Stimulated activated naive B cell treated with anti-CD40 and anti-IgM and Interleukin-4, amounts not matched to agents 10 μg/mL and 1 μg/mL and 100 μg/mL, for 72 hours (primary cell): ENCODE results near the gene NUDT6.
"Not testable (repeated sequence)": the region's sequence is repeated elsewhere in the genome, so short reads cannot be mapped to it uniquely, and the experiment has no call there.

Experiments
- ATAC-seq, 2 donors: fragments of 150-1000 bp; cut with Tn5 transposase; replicated peaks; 2 replicates each; pipeline ENCODE4 v1.10.0; 2021; ENCODE audit warnings: moderate library complexity in 1 of 2
- DNase-seq: peaks from one replicate; pipeline ENCODE4 v3.0.0; 2021
- H3K27ac Mint-ChIP-seq: one replicate; pipeline ENCODE4 v1.8.0; 2022; ENCODE audit warnings: mild to moderate bottlenecking, mixed read lengths
- H3K27me3 Mint-ChIP-seq, 2 donors: one replicate each; pipeline ENCODE4 v1.8.0; 2022; ENCODE audit warnings: mixed read lengths in 2 of 2
- H3K36me3 Mint-ChIP-seq, 2 donors: one replicate each; pipeline ENCODE4 v1.8.0; 2022; ENCODE audit warnings: mixed read lengths in 2 of 2, mild to moderate bottlenecking in 1 of 2
- H3K4me1 Mint-ChIP-seq, 2 donors: one replicate each; pipeline ENCODE4 v1.8.0; 2022; ENCODE audit warnings: mixed read lengths in 2 of 2, mild to moderate bottlenecking in 1 of 2
- H3K4me3 Mint-ChIP-seq, 2 donors: one replicate each; pipeline ENCODE4 v1.8.0; 2022; ENCODE audit warnings: mild to moderate bottlenecking in 2 of 2, mixed read lengths in 2 of 2, moderate library complexity in 1 of 2
- H3K9me3 Mint-ChIP-seq, 2 donors: one replicate each; pipeline ENCODE4 v1.8.0; 2022; ENCODE audit warnings: mixed read lengths in 2 of 2, mild to moderate bottlenecking in 1 of 2

NUDT6 gene

DNA sequence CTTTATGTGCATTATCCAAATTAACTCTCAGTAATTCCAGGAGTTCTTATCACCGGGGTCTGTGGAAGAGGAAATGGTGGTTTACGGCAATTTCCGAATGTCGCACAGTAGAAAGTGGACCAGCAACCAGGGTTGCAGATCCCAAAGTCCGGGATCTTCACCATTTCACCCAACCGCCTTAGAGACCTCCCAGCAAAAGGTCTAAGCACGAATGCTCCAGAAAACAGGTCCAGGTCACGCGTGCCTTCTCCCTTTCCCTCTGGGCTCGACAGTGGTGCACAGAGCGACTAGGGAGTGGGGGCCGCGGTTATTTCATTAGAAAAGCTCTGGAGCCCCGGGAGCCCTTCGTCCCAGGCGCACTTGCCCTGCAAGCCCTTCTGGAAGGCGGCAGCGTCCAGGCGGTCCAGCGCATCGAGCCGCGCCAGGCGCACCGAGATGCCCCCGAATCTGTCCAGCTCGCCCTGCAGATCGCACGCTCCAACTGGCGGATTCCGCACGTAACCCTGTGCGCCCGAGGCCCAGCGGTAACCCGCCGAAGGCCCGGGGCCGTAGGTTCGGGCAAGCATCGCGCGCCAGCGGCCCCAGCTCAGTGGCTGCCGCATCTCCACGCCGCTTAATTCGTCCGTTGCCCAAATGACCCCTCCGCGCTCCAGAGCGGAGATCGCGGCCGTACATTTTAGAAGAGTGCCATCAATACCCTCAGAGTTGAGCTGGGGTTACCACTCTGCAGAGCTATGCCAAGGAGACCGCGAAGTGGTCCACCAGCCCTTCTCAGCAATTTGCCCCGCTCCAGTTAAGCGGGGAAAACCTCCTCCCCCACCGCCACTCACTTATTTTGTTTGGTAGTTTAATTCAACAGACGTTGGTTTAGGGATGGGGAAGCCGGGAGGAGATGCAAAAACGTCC lies at the start of gene NUDT6:
Gene NUDT6 (minus strand): TSS at position 627 of the 906 bp plus-strand sequence. CDS start 25 bp downstream, at position 602.
- Mint-ChIP-seq H3K4me1 (no peaks in the 10 kb centered on the region), H3K27ac (peak within 1 kb of the TSS; percentile 96), H3K36me3 (no peaks in the 10 kb centered on the region), H3K27me3 (no peaks in the 10 kb centered on the region), H3K4me3 (peak within 1 kb of the TSS; percentile 96 to 99), H3K9me3 (no peaks in the 10 kb centered on the region)
- ATAC-seq, result peak; percentile 65 to 71
- peak; percentile 30 for DNase-seq

DNA sequence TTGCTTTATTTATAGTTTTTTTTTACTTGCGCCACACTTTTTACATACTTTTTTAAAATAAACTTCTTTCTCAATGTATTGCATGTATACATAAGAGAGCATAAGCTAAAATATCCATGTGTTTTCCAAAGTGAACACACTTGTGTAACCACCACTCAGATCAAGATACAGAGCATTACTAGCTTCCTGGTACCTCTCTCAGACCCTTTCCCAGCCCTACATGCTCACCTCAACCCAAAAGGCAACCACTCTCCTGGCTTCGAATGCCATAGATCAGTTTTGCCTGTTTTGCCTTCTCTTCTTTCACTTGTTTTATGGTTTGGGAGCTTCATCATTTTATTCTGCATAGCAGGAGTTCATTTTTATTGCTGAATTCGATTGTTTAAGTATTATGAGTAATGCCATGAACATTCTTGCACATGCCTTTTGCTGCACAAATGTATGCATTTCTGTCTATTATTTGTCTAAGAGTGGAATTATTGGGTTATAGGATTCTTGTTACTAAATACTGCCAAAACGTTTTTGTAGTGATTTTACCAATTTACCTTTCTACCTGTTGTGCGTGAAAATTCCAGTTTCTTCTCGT lies 45.9 kb upstream of the NUDT6 start:
- no peak overlapping the region for H3K4me3 Mint-ChIP-seq
- no peaks in the 10 kb centered on the region for H3K9me3 Mint-ChIP-seq
- DNase-seq (no peak), ATAC-seq (no peak)
- H3K27me3 Mint-ChIP-seq, result no peaks in the 10 kb centered on the region
- peaks cover 0 to 3% of the 10 kb centered on the region in 2 donors for H3K4me1 Mint-ChIP-seq
- H3K36me3 Mint-ChIP-seq, result peaks cover 6 to 10% of the 10 kb centered on the region in 2 donors
- no peak overlapping the region for H3K27ac Mint-ChIP-seq

DNA sequence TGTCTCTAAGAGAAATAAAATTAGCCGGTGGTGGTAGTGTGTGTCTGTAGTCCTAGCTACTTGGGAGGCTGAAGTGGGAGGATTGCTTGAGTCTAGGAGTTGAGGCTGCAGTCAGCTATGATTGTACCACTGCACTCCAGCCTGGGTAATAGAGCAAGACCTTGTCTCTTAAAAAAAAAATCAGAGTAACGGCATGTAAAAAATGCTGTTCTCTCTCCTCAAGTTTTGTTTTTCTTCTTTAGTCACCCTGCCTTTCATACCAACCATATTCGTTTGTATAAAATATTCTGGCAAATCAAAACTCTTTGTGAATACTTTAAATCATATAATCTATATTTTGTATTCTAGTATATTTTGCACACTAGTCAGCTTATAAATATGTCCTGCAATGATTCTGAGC lies 44.8 kb upstream of the NUDT6 start:
- Mint-ChIP-seq H3K27me3 (no peaks in the 10 kb centered on the region), H3K9me3 (no peaks in the 10 kb centered on the region)
- DNase-seq, result no peak

GRCh38 chr4:122966201-122966600 lies 43.8 kb upstream of the NUDT6 start:
- no peaks in the 10 kb centered on the region for H3K9me3 Mint-ChIP-seq
- H3K4me1 Mint-ChIP-seq, result peaks cover 0 to 3% of the 10 kb centered on the region in 2 donors
- H3K27me3 Mint-ChIP-seq, result no peaks in the 10 kb centered on the region
- H3K27ac Mint-ChIP-seq, result no peak overlapping the region
- ATAC-seq (no peak), DNase-seq (no peak)
- no peak overlapping the region for H3K4me3 Mint-ChIP-seq
- peaks cover 7 to 22% of the 10 kb centered on the region in 2 donors for H3K36me3 Mint-ChIP-seq

More for the DNA sequence above, 44.8 kb upstream of the NUDT6 start:
- ATAC-seq, result no peak
- Mint-ChIP-seq H3K4me1 (peaks cover 0 to 3% of the 10 kb centered on the region in 2 donors), H3K36me3 (peaks cover 7 to 16% of the 10 kb centered on the region in 2 donors), H3K4me3 (no peak overlapping the region), H3K27ac (no peak overlapping the region)

DNA sequence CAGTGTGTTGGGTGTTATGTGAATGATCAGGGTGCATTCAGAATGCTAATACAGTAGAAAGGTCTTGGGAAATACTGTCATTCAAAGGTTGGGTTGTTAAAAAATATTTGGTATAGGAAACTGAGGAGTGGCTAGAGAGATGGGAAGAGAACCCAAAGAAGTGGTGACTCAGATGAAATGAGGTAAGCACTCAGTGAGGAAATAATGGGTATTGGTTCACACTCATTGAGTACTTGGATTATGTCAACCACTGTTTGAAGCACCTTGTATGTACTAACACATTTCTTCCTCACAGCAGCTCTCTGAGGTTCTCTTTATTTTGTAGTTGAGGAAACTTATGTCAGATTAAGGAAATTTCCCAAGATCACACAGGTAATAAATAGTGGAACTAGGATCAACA lies 40.8 kb upstream of the NUDT6 start:
- Mint-ChIP-seq H3K9me3 (no peaks in the 10 kb centered on the region), H3K27ac (no peak overlapping the region), H3K4me3 (no peak overlapping the region), H3K36me3 (peaks cover 7 to 23% of the 10 kb centered on the region in 2 donors), H3K27me3 (no peaks in the 10 kb centered on the region), H3K4me1 (no peaks in the 10 kb centered on the region)
- no peak for DNase-seq
- no peak for ATAC-seq

DNA sequence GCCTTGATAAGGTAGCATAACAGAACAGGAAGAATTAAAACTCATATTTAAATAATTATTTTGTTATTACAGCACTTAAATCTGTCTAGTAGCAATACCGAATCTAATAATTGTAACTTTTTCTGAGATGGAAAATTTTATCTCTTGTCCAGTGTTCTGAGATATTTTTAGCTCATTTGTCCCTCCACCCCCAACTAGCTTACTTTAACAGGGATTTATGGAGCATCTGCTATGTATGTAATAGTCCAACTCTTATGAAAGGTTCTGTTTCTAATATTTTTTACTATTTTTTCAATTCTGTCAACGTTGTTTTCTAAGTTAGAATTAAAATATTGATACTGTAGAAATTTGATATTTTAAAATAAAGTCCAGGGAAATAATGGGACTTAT lies 38.2 kb upstream of the NUDT6 start:
- Mint-ChIP-seq H3K27me3 (no peaks in the 10 kb centered on the region), H3K4me1 (no peaks in the 10 kb centered on the region), H3K4me3 (no peak overlapping the region), H3K36me3 (peaks cover 4 to 23% of the 10 kb centered on the region in 2 donors), H3K27ac (no peak overlapping the region), H3K9me3 (no peaks in the 10 kb centered on the region)
- no peak for DNase-seq
- no peak for ATAC-seq

GRCh38 chr4:122959981-122960610 lies 37.7 kb upstream of the NUDT6 start:
- peaks cover 4 to 22% of the 10 kb centered on the region in 2 donors for H3K36me3 Mint-ChIP-seq
- no peak overlapping the region for H3K27ac Mint-ChIP-seq
- H3K4me1 Mint-ChIP-seq, result no peaks in the 10 kb centered on the region
- H3K27me3 Mint-ChIP-seq, result no peaks in the 10 kb centered on the region
- H3K9me3 Mint-ChIP-seq, result no peaks in the 10 kb centered on the region
- no peak for DNase-seq
- H3K4me3 Mint-ChIP-seq, result no peak overlapping the region
- ATAC-seq, result no peak

- no peak overlapping the region for H3K4me3 Mint-ChIP-seq
- H3K36me3 Mint-ChIP-seq, result peaks cover 9 to 26% of the 10 kb centered on the region in 2 donors
- no peak for DNase-seq
- H3K9me3 Mint-ChIP-seq, result no peaks in the 10 kb centered on the region
- no peak for ATAC-seq
- no peak overlapping the region for H3K27ac Mint-ChIP-seq
- no peaks in the 10 kb centered on the region for H3K27me3 Mint-ChIP-seq
- no peaks in the 10 kb centered on the region for H3K4me1 Mint-ChIP-seq
Observed at GRCh38 chr4:122959441-122959840, 37.0 kb upstream of the NUDT6 start.

DNA sequence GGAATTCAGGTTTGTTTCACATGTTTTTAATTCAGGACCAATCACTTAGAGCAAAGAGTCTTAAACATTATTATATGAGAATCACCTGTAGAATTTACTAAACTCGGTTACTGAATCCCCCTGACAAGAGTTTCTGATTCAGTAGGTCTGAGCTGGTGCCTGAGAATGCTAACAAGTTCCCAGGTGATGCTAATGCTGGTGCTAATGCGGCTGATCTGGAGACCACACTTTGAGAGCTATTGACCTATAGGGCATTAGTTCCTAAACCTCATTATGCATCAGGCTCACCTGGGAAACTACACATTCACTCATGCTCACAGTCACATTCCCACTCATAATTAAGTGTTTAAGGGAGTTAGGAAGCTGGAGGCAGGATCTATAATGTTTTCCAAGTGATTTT lies 36.1 kb upstream of the NUDT6 start:
- H3K4me3 Mint-ChIP-seq, result no peak overlapping the region
- no peaks in the 10 kb centered on the region for H3K4me1 Mint-ChIP-seq
- H3K9me3 Mint-ChIP-seq, result no peaks in the 10 kb centered on the region
- ATAC-seq (no peak), DNase-seq (no peak)
- H3K36me3 Mint-ChIP-seq, result peaks cover 16 to 34% of the 10 kb centered on the region in 2 donors
- H3K27me3 Mint-ChIP-seq, result no peaks in the 10 kb centered on the region
- no peak overlapping the region for H3K27ac Mint-ChIP-seq

DNA sequence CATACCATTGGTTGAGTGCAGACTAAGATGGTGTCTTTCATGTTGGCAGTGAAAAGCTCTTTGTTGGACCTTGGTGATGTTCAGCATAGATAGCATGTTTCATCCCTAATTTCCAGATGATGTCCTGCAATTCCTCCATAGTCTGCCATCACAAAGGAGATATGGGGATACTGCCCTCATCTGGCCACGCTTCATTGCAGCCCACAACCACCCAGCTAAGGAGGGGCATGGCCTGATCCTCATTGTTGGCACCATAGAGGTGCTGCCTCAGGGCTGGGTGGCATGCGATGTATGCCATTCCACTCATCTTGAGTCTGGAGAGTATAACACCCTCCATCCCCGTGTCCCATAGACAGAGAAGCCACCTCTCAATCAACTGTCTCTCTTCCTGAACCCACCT lies 31.5 kb upstream of the NUDT6 start:
- Mint-ChIP-seq H3K27me3 (no peaks in the 10 kb centered on the region), H3K4me1 (no peaks in the 10 kb centered on the region), H3K4me3 (no peak overlapping the region), H3K36me3 (peaks cover 44 to 52% of the 10 kb centered on the region in 2 donors), H3K9me3 (no peaks in the 10 kb centered on the region), H3K27ac (no peak overlapping the region)
- DNase-seq (no peak), ATAC-seq (no peak)

DNA sequence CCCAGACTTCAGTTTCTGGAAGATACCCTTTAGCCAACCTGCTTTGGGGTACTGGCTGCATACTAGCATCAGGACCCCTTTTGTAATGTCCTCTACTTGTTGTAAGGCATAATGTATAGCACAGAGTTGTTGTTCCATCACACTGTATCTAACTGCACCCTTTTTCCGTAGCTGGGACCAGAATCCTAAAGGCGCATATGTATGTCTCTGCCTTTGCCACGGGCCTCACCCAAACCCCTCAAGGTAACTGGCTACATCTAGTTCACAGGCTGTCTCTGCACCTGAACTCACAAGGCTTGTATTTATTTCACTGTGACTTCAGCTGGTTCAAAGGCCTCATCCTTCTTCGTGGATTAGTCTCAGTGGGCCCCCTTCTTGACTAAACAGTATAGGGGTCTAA lies 29.6 kb upstream of the NUDT6 start:
- Mint-ChIP-seq H3K4me3 (no peak overlapping the region), H3K27ac (no peak overlapping the region), H3K4me1 (no peaks in the 10 kb centered on the region), H3K36me3 (peaks cover 45 to 53% of the 10 kb centered on the region in 2 donors), H3K9me3 (no peaks in the 10 kb centered on the region), H3K27me3 (no peaks in the 10 kb centered on the region)
- ATAC-seq, result no peak
- no peak for DNase-seq

DNA sequence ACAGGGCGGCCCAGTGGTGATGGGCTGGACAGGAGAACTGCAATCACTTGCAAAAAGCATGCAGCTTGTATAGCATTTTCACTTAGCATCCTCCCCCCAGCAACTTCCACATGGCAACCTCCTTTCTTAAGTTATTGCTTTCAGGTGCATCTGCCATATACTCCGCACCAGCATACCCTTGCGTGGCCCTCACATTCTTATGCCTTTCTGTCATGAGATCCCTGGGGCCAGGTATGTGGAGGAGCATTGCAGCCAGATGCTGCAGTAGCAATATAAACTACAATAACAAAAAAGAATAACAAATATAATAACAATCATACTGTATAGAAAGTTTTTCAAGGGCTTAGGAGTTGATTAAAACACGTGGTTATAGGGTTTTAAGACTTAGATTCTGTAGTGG lies 26.3 kb upstream of the NUDT6 start:
- Mint-ChIP-seq H3K4me1 (no peaks in the 10 kb centered on the region), H3K9me3 (no peaks in the 10 kb centered on the region), H3K27me3 (no peaks in the 10 kb centered on the region), H3K27ac (no peak overlapping the region), H3K36me3 (peaks cover 51 to 59% of the 10 kb centered on the region in 2 donors), H3K4me3 (no peak overlapping the region)
- no peak for ATAC-seq
- DNase-seq, result no peak

- ATAC-seq, result no peak
- H3K36me3 Mint-ChIP-seq, result peaks cover 45 to 48% of the 10 kb centered on the region in 2 donors
- no peaks in the 10 kb centered on the region for H3K27me3 Mint-ChIP-seq
- no peaks in the 10 kb centered on the region for H3K4me1 Mint-ChIP-seq
- DNase-seq, result no peak
- peaks cover 0 to 4% of the 10 kb centered on the region in 2 donors for H3K9me3 Mint-ChIP-seq
- no peak overlapping the region for H3K27ac Mint-ChIP-seq
- no peak overlapping the region for H3K4me3 Mint-ChIP-seq
Observed at GRCh38 chr4:122946142-122946541, 23.7 kb upstream of the NUDT6 start.

DNA sequence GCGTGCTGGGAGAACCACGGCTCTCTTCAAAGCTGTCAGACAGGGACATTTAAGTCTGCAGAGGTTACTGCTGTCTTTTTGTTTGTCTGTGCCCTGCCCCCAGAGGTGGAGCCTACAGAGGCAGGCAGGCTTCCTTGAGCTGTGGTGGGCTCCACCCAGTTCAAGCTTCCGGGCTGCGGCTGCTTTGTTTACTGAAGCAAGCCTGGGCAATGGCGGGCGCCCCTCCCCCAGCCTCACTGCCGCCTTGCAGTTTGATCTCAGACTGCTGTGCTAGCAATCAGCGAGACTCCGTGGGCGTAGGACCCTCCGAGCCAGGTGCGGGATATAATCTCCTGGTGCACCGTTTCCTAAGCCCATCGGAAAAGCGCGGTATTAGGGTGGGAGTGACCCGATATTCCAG lies 22.7 kb upstream of the NUDT6 start:
- DNase-seq, H3K27ac Mint-ChIP-seq, ATAC-seq, H3K4me1 Mint-ChIP-seq, H3K27me3 Mint-ChIP-seq, H3K4me3 Mint-ChIP-seq, H3K9me3 Mint-ChIP-seq: not testable (repeated sequence)
- peaks cover 36 to 46% of the 10 kb centered on the region in 2 donors for H3K36me3 Mint-ChIP-seq
